GM23338 (cell line): ENCODE measurements around the gene CNDP1.

Source experiments
- CREB1 ChIP-seq: fragments of 250-450 bp; sonication (Bioruptor Pico); IDR thresholded peaks from 2 replicates; pipeline ENCODE4 v1.5.0; 2020; ENCODE audit warnings: low read depth, mild to moderate bottlenecking, moderate library complexity
- EZH2 ChIP-seq: fragments of 200-600 bp; sonication (generic); IDR thresholded peaks from one replicate; pipeline ENCODE4 v1.8.0; 2017; ENCODE audit warnings: antibody characterized with exemption, mild to moderate bottlenecking, low read depth; ENCODE audit not compliant: unreplicated experiment
- EZH2phosphoT487 ChIP-seq: fragments of 200-600 bp; sonication (generic); IDR thresholded peaks from one replicate; pipeline ENCODE4 v1.8.1; 2018; ENCODE audit warnings: antibody characterized with exemption; ENCODE audit not compliant: unreplicated experiment
- JUNB ChIP-seq: IDR thresholded peaks from one replicate; pipeline ENCODE4 v1.6.1; 2016; ENCODE audit warnings: antibody characterized with exemption; ENCODE audit not compliant: unreplicated experiment
- NANOG ChIP-seq: IDR thresholded peaks from 2 replicates; pipeline ENCODE4 v1.6.1; 2016; ENCODE audit warnings: antibody characterized with exemption, borderline replicate concordance
- POLR2AphosphoS5 ChIP-seq: IDR thresholded peaks from 2 replicates; pipeline ENCODE4 v1.6.1; 2016; ENCODE audit warnings: antibody characterized with exemption, low read depth
- STAT1 ChIP-seq: IDR thresholded peaks from one replicate; pipeline ENCODE4 v1.6.1; 2016; ENCODE audit warnings: antibody characterized with exemption; ENCODE audit not compliant: unreplicated experiment
- ZNF114 ChIP-seq: fragments of 250-450 bp; sonication (Bioruptor Pico); IDR thresholded peaks from 2 replicates; pipeline ENCODE4 v1.5.0; 2020; ENCODE audit warnings: mild to moderate bottlenecking, moderate library complexity
- ZNF331 ChIP-seq: fragments of 250-450 bp; sonication (Bioruptor Pico); IDR thresholded peaks from 2 replicates; pipeline ENCODE4 v1.5.0; 2020; ENCODE audit warnings: low read depth, mild to moderate bottlenecking, moderate library complexity
- TF ChIP-seq, protein P1 (sequence below), 2 experiments: fragments of 200-600 bp in 1 of 2; sonication (generic) in 1 of 2; conservative IDR thresholded peaks; 2 replicates each; pipeline versions ENCODE4 v1.5.1 to v1.6.1; 2016 to 2017; ENCODE audit warnings: antibody characterized with exemption in 2 of 2, low read depth in 2 of 2, mild to moderate bottlenecking in 2 of 2, moderate library complexity in 1 of 2
- TF ChIP-seq, protein P2 (sequence below): IDR thresholded peaks from 2 replicates; pipeline ENCODE4 v1.6.1; 2016; ENCODE audit warnings: antibody characterized with exemption
- TF ChIP-seq, protein P3 (sequence below): IDR thresholded peaks from one replicate; pipeline ENCODE4 v1.6.1; 2018; ENCODE audit warnings: antibody characterized with exemption; ENCODE audit not compliant: unreplicated experiment
- TF ChIP-seq, protein P4 (sequence below): fragments of 250-450 bp; sonication (Bioruptor Pico); IDR thresholded peaks from 2 replicates; pipeline ENCODE4 v1.5.0; 2020; ENCODE audit warnings: mild to moderate bottlenecking, moderate library complexity

DNA sequence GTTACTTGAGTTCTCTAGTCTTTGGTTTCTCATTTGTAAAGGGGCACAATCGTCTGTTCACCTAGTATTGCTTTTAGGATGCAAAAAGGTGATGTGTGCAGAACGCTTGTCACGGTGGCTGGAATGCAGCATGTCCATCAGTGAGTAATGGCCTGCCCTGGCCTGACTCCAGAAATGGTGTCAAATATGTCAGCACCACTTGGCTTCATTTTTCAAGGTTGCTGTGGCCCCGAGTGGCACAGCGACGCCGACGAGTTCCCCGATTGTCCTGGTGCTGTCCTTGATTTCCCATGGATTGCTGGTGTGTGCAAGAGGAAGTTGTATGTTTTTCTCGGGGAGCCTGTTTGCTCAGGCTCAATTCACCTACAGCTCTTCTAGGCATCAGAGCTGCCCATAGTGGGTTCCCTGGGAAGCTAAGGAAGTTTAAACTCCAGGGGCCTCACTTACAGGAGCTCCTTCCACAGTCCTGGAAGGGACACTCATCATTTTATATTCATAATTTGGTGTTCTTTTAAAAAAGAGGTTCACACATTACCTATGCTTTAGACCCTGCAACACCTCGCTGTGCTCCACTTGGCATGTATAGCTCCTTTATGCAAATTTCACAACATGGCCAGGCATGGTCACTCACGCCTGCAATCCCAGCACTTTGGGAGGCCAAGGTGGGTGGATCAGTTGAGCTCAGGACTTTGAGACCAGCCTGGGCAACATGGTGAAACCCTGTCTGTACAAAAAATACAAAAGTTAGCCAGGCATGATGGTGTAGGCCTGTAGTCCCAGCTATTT, 37.8 kb downstream of the CNDP1 start:
- TF ChIP-seq, protein P1, sequence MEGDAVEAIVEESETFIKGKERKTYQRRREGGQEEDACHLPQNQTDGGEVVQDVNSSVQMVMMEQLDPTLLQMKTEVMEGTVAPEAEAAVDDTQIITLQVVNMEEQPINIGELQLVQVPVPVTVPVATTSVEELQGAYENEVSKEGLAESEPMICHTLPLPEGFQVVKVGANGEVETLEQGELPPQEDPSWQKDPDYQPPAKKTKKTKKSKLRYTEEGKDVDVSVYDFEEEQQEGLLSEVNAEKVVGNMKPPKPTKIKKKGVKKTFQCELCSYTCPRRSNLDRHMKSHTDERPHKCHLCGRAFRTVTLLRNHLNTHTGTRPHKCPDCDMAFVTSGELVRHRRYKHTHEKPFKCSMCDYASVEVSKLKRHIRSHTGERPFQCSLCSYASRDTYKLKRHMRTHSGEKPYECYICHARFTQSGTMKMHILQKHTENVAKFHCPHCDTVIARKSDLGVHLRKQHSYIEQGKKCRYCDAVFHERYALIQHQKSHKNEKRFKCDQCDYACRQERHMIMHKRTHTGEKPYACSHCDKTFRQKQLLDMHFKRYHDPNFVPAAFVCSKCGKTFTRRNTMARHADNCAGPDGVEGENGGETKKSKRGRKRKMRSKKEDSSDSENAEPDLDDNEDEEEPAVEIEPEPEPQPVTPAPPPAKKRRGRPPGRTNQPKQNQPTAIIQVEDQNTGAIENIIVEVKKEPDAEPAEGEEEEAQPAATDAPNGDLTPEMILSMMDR (conservative IDR thresholded peaks at IDR 0.05; ENCODE audit: low read depth in 2 of 2): no peak
- TF ChIP-seq EZH2phosphoT487 (no peak), EZH2 (no peak), CREB1 (CRISPR knock-in tag) (no peak), POLR2AphosphoS5 (no peak), JUNB (no peak), STAT1 (no peak), NANOG (no peak), ZNF331 (CRISPR knock-in tag) (no peak), ZNF114 (CRISPR knock-in tag) (no peak)
- TF ChIP-seq, protein P2, sequence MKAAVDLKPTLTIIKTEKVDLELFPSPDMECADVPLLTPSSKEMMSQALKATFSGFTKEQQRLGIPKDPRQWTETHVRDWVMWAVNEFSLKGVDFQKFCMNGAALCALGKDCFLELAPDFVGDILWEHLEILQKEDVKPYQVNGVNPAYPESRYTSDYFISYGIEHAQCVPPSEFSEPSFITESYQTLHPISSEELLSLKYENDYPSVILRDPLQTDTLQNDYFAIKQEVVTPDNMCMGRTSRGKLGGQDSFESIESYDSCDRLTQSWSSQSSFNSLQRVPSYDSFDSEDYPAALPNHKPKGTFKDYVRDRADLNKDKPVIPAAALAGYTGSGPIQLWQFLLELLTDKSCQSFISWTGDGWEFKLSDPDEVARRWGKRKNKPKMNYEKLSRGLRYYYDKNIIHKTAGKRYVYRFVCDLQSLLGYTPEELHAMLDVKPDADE: no peak
- TF ChIP-seq, protein P3, sequence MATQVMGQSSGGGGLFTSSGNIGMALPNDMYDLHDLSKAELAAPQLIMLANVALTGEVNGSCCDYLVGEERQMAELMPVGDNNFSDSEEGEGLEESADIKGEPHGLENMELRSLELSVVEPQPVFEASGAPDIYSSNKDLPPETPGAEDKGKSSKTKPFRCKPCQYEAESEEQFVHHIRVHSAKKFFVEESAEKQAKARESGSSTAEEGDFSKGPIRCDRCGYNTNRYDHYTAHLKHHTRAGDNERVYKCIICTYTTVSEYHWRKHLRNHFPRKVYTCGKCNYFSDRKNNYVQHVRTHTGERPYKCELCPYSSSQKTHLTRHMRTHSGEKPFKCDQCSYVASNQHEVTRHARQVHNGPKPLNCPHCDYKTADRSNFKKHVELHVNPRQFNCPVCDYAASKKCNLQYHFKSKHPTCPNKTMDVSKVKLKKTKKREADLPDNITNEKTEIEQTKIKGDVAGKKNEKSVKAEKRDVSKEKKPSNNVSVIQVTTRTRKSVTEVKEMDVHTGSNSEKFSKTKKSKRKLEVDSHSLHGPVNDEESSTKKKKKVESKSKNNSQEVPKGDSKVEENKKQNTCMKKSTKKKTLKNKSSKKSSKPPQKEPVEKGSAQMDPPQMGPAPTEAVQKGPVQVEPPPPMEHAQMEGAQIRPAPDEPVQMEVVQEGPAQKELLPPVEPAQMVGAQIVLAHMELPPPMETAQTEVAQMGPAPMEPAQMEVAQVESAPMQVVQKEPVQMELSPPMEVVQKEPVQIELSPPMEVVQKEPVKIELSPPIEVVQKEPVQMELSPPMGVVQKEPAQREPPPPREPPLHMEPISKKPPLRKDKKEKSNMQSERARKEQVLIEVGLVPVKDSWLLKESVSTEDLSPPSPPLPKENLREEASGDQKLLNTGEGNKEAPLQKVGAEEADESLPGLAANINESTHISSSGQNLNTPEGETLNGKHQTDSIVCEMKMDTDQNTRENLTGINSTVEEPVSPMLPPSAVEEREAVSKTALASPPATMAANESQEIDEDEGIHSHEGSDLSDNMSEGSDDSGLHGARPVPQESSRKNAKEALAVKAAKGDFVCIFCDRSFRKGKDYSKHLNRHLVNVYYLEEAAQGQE: no peak
- TF ChIP-seq, protein P4, sequence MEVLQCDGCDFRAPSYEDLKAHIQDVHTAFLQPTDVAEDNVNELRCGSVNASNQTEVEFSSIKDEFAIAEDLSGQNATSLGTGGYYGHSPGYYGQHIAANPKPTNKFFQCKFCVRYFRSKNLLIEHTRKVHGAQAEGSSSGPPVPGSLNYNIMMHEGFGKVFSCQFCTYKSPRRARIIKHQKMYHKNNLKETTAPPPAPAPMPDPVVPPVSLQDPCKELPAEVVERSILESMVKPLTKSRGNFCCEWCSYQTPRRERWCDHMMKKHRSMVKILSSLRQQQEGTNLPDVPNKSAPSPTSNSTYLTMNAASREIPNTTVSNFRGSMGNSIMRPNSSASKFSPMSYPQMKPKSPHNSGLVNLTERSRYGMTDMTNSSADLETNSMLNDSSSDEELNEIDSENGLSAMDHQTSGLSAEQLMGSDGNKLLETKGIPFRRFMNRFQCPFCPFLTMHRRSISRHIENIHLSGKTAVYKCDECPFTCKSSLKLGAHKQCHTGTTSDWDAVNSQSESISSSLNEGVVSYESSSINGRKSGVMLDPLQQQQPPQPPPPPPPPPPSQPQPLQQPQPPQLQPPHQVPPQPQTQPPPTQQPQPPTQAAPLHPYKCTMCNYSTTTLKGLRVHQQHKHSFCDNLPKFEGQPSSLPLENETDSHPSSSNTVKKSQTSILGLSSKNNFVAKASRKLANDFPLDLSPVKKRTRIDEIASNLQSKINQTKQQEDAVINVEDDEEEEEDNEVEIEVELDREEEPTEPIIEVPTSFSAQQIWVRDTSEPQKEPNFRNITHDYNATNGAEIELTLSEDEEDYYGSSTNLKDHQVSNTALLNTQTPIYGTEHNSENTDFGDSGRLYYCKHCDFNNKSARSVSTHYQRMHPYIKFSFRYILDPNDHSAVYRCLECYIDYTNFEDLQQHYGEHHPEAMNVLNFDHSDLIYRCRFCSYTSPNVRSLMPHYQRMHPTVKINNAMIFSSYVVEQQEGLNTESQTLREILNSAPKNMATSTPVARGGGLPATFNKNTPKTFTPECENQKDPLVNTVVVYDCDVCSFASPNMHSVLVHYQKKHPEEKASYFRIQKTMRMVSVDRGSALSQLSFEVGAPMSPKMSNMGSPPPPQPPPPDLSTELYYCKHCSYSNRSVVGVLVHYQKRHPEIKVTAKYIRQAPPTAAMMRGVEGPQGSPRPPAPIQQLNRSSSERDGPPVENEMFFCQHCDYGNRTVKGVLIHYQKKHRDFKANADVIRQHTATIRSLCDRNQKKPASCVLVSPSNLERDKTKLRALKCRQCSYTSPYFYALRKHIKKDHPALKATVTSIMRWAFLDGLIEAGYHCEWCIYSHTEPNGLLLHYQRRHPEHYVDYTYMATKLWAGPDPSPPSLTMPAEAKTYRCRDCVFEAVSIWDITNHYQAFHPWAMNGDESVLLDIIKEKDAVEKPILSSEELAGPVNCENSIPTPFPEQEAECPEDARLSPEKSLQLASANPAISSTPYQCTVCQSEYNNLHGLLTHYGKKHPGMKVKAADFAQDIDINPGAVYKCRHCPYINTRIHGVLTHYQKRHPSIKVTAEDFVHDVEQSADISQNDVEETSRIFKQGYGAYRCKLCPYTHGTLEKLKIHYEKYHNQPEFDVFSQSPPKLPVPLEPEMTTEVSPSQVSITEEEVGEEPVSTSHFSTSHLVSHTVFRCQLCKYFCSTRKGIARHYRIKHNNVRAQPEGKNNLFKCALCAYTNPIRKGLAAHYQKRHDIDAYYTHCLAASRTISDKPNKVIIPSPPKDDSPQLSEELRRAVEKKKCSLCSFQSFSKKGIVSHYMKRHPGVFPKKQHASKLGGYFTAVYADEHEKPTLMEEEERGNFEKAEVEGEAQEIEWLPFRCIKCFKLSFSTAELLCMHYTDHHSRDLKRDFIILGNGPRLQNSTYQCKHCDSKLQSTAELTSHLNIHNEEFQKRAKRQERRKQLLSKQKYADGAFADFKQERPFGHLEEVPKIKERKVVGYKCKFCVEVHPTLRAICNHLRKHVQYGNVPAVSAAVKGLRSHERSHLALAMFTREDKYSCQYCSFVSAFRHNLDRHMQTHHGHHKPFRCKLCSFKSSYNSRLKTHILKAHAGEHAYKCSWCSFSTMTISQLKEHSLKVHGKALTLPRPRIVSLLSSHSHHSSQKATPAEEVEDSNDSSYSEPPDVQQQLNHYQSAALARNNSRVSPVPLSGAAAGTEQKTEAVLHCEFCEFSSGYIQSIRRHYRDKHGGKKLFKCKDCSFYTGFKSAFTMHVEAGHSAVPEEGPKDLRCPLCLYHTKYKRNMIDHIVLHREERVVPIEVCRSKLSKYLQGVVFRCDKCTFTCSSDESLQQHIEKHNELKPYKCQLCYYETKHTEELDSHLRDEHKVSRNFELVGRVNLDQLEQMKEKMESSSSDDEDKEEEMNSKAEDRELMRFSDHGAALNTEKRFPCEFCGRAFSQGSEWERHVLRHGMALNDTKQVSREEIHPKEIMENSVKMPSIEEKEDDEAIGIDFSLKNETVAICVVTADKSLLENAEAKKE (CRISPR knock-in tag): no peak
